Psoas muscle (tissue), 8 donors: Measurements from ENCODE around the gene COL18A1. TPM values are rescaled to one million over a fixed set of nuclear protein-coding genes. Genes with fewer than 3 reads are reported as not detected.
A peak's percentile ranks its signal among the peaks of the same experiment; 100 is the strongest.

Experiments used
- ATAC-seq, 4 donors: fragments of 200-7000 bp; cut with Tn5 transposase; one replicate each; pipeline ENCODE4 v1.9.1; 2020; ENCODE audit warnings: moderate library complexity in 3 of 4, mild to moderate bottlenecking in 2 of 4
- DNase-seq, 2 donors: peaks; one replicate each; pipeline ENCODE4 v3.0.0-alpha.2; 2020
- H3K27ac ChIP-seq: fragments of 200-600 bp; one replicate; pipeline ENCODE4 v1.8.0; 2022
- H3K27me3 ChIP-seq, 3 donors: fragments of 200-600 bp in 1 of 3; one replicate each; pipeline versions ENCODE4 v1.6.1 to v1.8.0; 2013 to 2022; ENCODE audit warnings: low read length in 2 of 3, mild to moderate bottlenecking in 2 of 3, moderate library complexity in 1 of 3; ENCODE audit not compliant: insufficient read depth in 3 of 3
- H3K36me3 ChIP-seq, 2 donors: fragments of 200-600 bp in 1 of 2; one replicate each; pipeline versions ENCODE4 v1.6.1 to v1.8.0; 2013 to 2022; ENCODE audit warnings: low read depth in 1 of 2, mild to moderate bottlenecking in 1 of 2, moderate library complexity in 1 of 2; ENCODE audit not compliant: insufficient read depth in 1 of 2
- H3K4me1 ChIP-seq: fragments of 200-600 bp; one replicate; pipeline ENCODE4 v1.8.0; 2022
- H3K4me3 ChIP-seq: fragments of 200-600 bp; one replicate; pipeline ENCODE4 v1.8.0; 2022; ENCODE audit warnings: mild to moderate bottlenecking
- H3K9me3 ChIP-seq: fragments of 200-600 bp; one replicate; pipeline ENCODE4 v1.8.0; 2022
- WGBS, 3 donors: extraction: QIAGEN DNeasy Blood & Tissue Kit; methylation state at CpG; one replicate each; pipeline versions ENCODE4 v1.1.6 to v1.1.7; 2013; 5-methylcytosine and 5-hydroxymethylcytosine counted together
- intact Hi-C, 2 donors: fragments of 100-400 bp; cut with DNase I; formaldehyde crosslinking; loops; one replicate each; pipeline versions ENCODE4 v1.11.0 to v1.14.2; 2022
- polyA plus RNA-seq, 3 donors: library from polyadenylated mRNA; stranded (reverse); fragments of 200-250 nt; gene quantifications; one replicate each; pipeline ENCODE4 v1.2.3, GENCODE V29; 2013
- total RNA-seq, 4 donors: library from RNA; stranded (reverse); fragmentation: NEBNext Ultra II Directional in 2 of 4; extraction: Animal tissue kit (Norgen Biotek cat#: 25700) in 2 of 4; gene quantifications; one replicate each; pipeline versions ENCODE4 v1.2.1 to v1.2.4, GENCODE V29; 2021 to 2023
- TF ChIP-seq, protein P1 (sequence below): fragments of 200-600 bp; IDR thresholded peaks from one replicate; pipeline ENCODE4 v1.8.0; 2022; ENCODE audit warnings: antibody characterized with exemption
- donor health status: healthy with polysubstance abuse.
- donor health status: DM: no; HTN: no; CAD: no; lungs with moderate emphysema.
- donor health status: Bipolar disorder and iron deficiency.
- donor health status: healthy.
- donor health status: DM: yes; HTN: yes; CAD: no.
- donor health status: DM: no; HTN: no; CAD: no.
- donor health status: DM: no; HTN: no; CAD: no.
- donor health status: DM: yes; HTN: yes; CAD: no.

Gene COL18A1
- total and polyA plus RNA-seq, 7 donors, result 4.8 to 25.3 (median 12.1) TPM

DNA sequence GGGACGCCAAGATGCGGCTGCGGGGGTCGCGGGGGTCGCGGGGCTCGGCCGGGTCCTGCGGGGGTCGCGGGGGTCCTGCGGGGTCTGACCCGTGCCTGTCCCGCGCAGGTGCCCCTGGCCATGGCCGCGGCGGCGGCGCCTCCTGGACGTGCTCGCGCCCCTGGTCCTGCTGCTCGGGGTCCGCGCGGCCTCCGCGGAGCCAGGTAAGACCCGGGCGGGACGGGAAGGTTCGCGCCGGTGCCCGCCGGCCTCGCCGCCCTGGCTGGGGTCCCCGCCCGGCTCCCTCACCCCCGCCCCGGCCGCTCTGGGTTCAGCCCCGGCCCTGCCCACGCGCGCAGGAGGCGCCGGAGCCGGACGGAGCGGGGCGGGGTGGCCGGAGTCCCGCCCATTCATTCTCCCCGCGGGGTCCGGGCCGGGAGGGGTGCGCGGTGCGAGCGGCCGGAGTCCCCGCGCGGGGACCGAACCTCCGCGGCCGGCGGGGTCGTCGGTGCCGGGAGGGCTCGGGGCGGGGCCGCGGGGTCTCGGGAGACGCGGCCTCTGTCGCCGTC is 380 bp downstream of the COL18A1 start:
- H3K27me3 ChIP-seq, result peaks cover 0 to 80% (median 12%) of the 10 kb centered on the region in 3 donors
- DNase-seq (peak; percentile 66 to 73), ATAC-seq (peak in 1 of 4 donors; percentile 32)
- H3K4me1 ChIP-seq, result peaks cover 14% of the 10 kb centered on the region
- TF ChIP-seq, protein P1, sequence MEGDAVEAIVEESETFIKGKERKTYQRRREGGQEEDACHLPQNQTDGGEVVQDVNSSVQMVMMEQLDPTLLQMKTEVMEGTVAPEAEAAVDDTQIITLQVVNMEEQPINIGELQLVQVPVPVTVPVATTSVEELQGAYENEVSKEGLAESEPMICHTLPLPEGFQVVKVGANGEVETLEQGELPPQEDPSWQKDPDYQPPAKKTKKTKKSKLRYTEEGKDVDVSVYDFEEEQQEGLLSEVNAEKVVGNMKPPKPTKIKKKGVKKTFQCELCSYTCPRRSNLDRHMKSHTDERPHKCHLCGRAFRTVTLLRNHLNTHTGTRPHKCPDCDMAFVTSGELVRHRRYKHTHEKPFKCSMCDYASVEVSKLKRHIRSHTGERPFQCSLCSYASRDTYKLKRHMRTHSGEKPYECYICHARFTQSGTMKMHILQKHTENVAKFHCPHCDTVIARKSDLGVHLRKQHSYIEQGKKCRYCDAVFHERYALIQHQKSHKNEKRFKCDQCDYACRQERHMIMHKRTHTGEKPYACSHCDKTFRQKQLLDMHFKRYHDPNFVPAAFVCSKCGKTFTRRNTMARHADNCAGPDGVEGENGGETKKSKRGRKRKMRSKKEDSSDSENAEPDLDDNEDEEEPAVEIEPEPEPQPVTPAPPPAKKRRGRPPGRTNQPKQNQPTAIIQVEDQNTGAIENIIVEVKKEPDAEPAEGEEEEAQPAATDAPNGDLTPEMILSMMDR, result no peak
- no peaks in the 10 kb centered on the region for H3K36me3 ChIP-seq
- peak overlapping the region; percentile 67 for H3K27ac ChIP-seq
- peaks cover 6% of the 10 kb centered on the region for H3K9me3 ChIP-seq
- WGBS, 3 donors, result 0 to 1% (median 1%) methylated on average over 28 to 86 of the region's 86 CpGs
- intact Hi-C loops, result no loop called here
- H3K4me3 ChIP-seq, result peak overlapping the region; percentile 67

DNA sequence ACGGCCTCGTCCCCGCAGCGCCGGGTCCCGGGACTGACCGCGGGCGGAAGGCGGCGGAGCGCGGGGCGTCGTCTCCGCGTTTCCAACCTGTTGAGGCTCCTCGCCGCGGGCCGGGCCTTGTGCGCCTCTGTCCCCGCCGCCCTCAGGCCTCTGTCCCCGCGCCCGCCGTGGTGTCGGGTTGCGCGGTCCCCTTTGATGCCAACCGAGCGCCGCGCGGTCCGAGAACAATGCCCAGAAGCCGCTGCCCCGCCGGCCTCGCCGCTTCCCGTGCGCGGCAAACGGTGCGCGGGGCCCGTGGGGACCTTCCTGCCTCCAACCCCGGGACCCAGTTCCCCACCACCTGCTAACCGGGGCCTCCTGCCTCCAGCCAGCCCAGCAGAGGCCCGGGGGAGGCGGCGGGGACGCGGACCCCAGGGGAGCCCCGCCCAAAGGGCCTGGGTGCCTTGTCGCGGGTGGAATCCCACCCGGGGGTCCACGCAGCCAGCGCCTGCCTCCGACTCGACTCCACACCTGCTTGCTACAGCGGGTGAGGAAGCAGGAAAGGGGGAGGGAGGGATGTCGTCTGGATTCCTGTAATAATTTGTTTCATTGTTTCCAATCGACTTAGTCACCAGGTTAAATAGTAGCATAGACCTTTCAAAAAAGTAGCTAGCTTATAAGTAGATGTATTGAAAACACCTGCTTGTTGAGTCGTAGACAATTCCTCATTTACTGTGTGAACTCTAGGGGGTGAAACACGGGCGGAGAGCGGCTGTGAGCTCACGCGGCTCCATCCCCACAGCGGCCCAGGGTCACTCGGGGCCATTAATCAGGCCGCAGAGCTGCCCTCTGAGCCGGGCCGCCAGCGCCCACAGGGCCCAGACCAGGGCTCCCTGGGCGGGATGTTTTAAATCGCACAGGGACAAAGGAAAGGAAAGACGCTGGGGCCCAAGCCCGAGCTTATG is 1.1 kb downstream of the COL18A1 start:
- Histone ChIP-seq H3K9me3 (peaks cover 2% of the 10 kb centered on the region), H3K4me3 (peak overlapping the region; percentile 67), H3K4me1 (peaks cover 18% of the 10 kb centered on the region), H3K36me3 (no peaks in the 10 kb centered on the region), H3K27me3 (peaks cover 0 to 73% (median 12%) of the 10 kb centered on the region in 3 donors), H3K27ac (peak overlapping the region; percentile 67)
- peak; percentile 38 to 56 for DNase-seq
- ATAC-seq, result peak in 2 of 4 donors; percentile 25 to 31
- TF ChIP-seq, protein P1, result no peak
- intact Hi-C loops, result no loop called here
- WGBS, 3 donors, result 10 to 30% (median 16%) methylated on average over 50 to 83 of the region's 83 CpGs

DNA sequence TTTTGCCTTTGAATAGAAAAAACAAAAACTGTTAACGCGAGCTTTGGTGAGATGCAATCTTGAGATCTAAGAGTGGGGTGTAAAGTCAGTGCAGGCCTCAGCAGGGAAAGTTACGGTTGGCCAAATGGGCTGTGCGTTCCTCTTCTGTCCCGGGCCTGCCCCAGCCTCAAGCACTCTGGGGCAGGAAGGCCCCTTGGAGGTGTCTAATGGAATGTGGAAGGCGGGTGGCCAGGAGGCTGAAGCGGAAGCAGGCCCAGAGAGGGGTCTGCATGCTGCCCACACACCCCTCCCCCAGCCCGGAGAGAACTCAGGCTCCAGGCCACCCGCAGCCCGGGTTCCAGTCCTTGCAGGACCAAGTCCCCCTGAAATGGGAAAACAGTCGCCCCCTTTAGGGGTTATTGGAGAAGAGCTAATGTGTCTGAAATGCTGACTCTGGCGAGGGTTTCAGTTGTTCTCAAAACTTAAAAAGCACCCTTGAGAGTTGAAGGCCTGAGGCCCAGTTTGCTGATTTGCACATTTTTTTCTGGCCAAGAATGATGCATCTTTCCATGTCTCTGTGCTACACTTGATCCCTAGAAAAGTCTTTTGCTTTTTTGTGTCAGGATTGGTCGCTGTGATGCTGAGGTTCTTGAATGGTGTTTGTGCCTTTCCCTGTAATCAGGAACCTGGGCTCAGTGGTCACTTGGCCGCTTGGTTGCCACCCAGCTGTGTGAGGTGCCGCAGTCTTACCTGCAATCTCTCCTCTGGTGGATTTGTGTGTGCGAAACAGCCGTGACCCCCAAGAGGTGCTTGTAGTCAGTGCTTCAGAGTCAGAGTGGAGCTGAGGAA is 2.0 kb downstream of the COL18A1 start:
- ATAC-seq, result no peak
- Histone ChIP-seq H3K36me3 (no peaks in the 10 kb centered on the region), H3K4me1 (peaks cover 18% of the 10 kb centered on the region), H3K9me3 (no peaks in the 10 kb centered on the region), H3K27me3 (peaks cover 0 to 73% (median 10%) of the 10 kb centered on the region in 3 donors), H3K4me3 (peak overlapping the region; percentile 67), H3K27ac (peak overlapping the region; percentile 67)
- TF ChIP-seq, protein P1, result no peak
- peak; percentile 30 to 45 for DNase-seq
- intact Hi-C loops, result no loop called here
- 77 to 82% (median 79%) methylated on average over 17 of the region's 17 CpGs for WGBS, 3 donors

DNA sequence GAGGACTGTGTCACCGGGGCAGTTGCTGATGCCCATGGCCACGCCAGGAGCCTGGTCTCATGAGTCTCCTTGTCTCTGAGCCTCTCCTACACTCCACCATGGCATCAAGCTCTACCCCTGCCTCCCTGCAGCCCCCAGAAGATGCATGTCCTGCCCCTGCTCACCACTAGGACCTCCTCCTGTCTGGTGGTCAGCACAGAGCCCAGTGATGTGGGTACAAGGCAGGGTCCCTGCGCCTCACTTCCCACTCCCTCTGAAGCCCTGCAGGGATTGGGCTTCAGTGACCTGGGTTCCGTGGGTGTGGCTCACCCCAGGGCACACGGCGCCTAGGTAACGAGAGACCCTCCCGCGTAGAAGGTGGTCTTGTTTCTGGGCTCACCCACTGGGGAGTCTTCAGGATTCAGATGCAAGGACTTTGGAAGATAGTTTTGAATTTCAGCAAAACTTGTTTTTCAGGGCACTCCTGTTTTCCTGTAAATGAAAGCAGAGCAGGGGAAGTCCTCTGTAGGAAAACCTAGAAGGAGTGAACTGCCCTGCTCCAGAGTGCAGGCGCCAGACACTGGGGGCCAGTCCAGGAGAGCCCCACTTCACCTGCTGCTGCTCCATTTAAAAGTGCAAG is 2.8 kb downstream of the COL18A1 start:
- no peak overlapping the region for H3K27ac ChIP-seq
- H3K4me1 ChIP-seq, result peaks cover 18% of the 10 kb centered on the region
- intact Hi-C loops, result no loop called here
- TF ChIP-seq, protein P1, result no peak
- no peak for ATAC-seq
- peak; percentile 11 to 40 for DNase-seq
- H3K27me3 ChIP-seq, result peaks cover 0 to 69% (median 5%) of the 10 kb centered on the region in 3 donors
- 88 to 93% (median 88%) methylated on average over 10 of the region's 10 CpGs for WGBS, 3 donors
- no peak overlapping the region for H3K4me3 ChIP-seq
- no peaks in the 10 kb centered on the region for H3K36me3 ChIP-seq
- H3K9me3 ChIP-seq, result no peaks in the 10 kb centered on the region
